ENCODE measurements around the gene ZMPSTE24. TPM values are rescaled to one million over a fixed set of nuclear protein-coding genes. Genes with fewer than 3 reads are reported as not detected.
A peak's percentile ranks its signal among the peaks of the same experiment; 100 is the strongest.

ZMPSTE24 gene
- total and polyA plus RNA-seq, 8 donors = 6.9 to 29.8 (median 12.4) TPM

GRCh38 chr1:40313329-40313957 is 55.4 kb downstream of the ZMPSTE24 start:
- no peak overlapping the region for H3K27ac ChIP-seq
- TF ChIP-seq CTCF (IDR thresholded peaks at IDR 0.05) = no peak
- no peaks in the 10 kb centered on the region for H3K9me3 ChIP-seq
- H3K4me3 ChIP-seq = no peak overlapping the region
- intact Hi-C loops (cut with DNase I) = loop anchor here in 1 of 3 donors (10.0 kb wide), 1 partner anchor 79 kb away; no protein-coding TSS in a partner anchor
- ATAC-seq (no peak), FAIRE-seq (no peak), DNase-seq (no peak)
- no peaks in the 10 kb centered on the region for H3K4me1 ChIP-seq
- peaks cover 0 to 9% (median 0%) of the 10 kb centered on the region in 4 donors for H3K27me3 ChIP-seq
- WGBS, 2 donors = 78 to 94% methylated on average over 5 of the region's 5 CpGs
- H3K36me3 ChIP-seq = no peaks in the 10 kb centered on the region

GRCh38 chr1:40313958-40314720 is 56.1 kb downstream of the ZMPSTE24 start:
- ATAC-seq (no peak), FAIRE-seq (no peak), DNase-seq (no peak)
- no peak overlapping the region for H3K27ac ChIP-seq
- H3K36me3 ChIP-seq = no peaks in the 10 kb centered on the region
- H3K9me3 ChIP-seq = no peaks in the 10 kb centered on the region
- H3K4me1 ChIP-seq = no peaks in the 10 kb centered on the region
- H3K4me3 ChIP-seq = no peak overlapping the region
- H3K27me3 ChIP-seq = peaks cover 0 to 10% (median 0%) of the 10 kb centered on the region in 4 donors
- WGBS, 2 donors = 86 to 91% methylated on average over 9 of the region's 9 CpGs
- intact Hi-C loops (cut with DNase I) = loop anchor here in 1 of 3 donors (10.0 kb wide), 1 partner anchor 79 kb away; no protein-coding TSS in a partner anchor
- no peak for TF ChIP-seq CTCF (IDR thresholded peaks at IDR 0.05)

DNA sequence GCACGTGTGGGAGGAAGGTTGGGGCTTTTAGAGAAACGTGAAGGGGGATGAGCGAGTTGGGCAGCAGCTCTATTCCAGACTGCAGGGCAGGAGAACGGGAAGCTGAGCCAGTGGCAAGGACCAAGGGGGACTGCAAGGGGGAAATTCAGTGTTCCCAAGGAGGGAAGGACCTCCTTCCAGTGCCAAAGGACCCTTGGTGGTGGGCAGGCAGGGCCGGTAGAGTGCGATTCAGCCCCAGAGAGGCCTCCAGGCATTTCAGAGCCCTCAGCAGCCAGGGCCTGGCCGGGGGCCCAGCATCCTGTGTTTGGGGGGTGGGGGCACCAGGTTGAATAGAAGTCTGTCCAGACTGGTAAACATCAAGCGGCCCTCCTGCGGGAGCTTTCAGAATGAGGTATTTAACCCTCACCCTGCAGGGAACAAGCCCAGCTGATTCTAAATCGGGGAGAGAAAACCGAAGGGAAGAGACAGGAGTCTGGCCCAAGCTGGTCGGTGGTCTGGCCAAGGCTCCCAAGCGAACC is 56.7 kb downstream of the ZMPSTE24 start:
- Histone ChIP-seq H3K27me3 (peaks cover 0 to 10% (median 0%) of the 10 kb centered on the region in 4 donors), H3K9me3 (no peaks in the 10 kb centered on the region), H3K36me3 (no peaks in the 10 kb centered on the region), H3K27ac (no peak overlapping the region), H3K4me3 (peak overlapping the region in 1 of 4 donors; percentile 56), H3K4me1 (no peaks in the 10 kb centered on the region)
- FAIRE-seq (no peak), DNase-seq (no peak), ATAC-seq (no peak)
- no peak for TF ChIP-seq CTCF (IDR thresholded peaks at IDR 0.05)
- intact Hi-C loops (cut with DNase I) = loop anchor here in 1 of 3 donors (10.0 kb wide), 1 partner anchor 80 kb away; no protein-coding TSS in a partner anchor
- WGBS, 2 donors = 54 to 56% methylated on average over 13 of the region's 13 CpGs

DNA sequence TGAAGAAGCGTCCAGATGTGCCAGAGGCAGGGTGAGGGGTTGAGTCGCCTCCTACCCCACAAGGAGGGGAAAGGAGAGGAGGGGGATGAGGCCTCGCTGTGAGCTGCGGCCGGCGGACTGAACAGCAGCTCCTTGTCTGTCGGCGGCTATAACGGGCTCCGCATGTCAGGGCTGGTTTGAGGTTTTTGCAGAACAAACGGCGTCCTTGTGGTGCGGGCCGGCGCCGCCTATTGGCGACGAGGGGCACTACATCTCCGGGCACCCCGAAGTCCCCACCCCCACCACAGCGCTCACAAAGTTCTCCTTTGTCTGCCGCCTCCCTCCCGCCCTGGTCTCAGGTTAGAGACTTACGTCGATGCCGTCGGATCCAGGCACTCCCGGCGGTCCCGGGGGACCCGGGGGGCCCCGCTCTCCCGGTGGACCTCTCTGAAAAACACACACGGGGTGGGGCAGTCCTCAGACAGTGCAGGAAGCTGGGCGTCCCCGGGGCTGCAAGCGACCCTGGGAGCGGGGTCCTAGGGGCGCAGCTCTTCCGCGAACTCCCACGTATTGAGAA is 57.3 kb downstream of the ZMPSTE24 start:
- peak; percentile 81 to 89 (median 85) for TF ChIP-seq CTCF (IDR thresholded peaks at IDR 0.05)
- no peak overlapping the region for H3K27ac ChIP-seq
- H3K9me3 ChIP-seq = no peaks in the 10 kb centered on the region
- peaks cover 0 to 10% (median 0%) of the 10 kb centered on the region in 4 donors for H3K27me3 ChIP-seq
- no peak for FAIRE-seq
- DNase-seq = peak; percentile 65 to 86 (median 76)
- no peaks in the 10 kb centered on the region for H3K36me3 ChIP-seq
- WGBS, 2 donors = 7 to 12% methylated on average over 38 to 42 of the region's 42 CpGs
- H3K4me1 ChIP-seq = no peaks in the 10 kb centered on the region
- intact Hi-C loops (cut with DNase I) = loop anchor here in 1 of 3 donors (10.0 kb wide), 1 partner anchor 81 kb away; no protein-coding TSS in a partner anchor
- H3K4me3 ChIP-seq = peak overlapping the region in 3 of 4 donors; percentile 18 to 56 (median 40)
- ATAC-seq = peak; percentile 73 to 91 (median 87)
